DMS79 treated with DMSO at 0.1 percent for 48 hours (cell line): ENCODE measurements around the gene CTNNA3.

ENCODE experiments used
- DNase-seq: peaks from one replicate; lab custom pipeline; 2025; lab: John Stamatoyannopoulos, UW

The CTNNA3 gene

GRCh38 chr10:67011981-67012380 is 684.0 kb downstream of the CTNNA3 start:
- no peak for DNase-seq

GRCh38 chr10:67011480-67011879 is 684.5 kb downstream of the CTNNA3 start:
- DNase-seq: no peak

GRCh38 chr10:67005981-67006380 is 690.0 kb downstream of the CTNNA3 start:
- no peak for DNase-seq

- DNase-seq: no peak
Measured at GRCh38 chr10:67004690-67005089, 691.3 kb downstream of the CTNNA3 start.

DNA sequence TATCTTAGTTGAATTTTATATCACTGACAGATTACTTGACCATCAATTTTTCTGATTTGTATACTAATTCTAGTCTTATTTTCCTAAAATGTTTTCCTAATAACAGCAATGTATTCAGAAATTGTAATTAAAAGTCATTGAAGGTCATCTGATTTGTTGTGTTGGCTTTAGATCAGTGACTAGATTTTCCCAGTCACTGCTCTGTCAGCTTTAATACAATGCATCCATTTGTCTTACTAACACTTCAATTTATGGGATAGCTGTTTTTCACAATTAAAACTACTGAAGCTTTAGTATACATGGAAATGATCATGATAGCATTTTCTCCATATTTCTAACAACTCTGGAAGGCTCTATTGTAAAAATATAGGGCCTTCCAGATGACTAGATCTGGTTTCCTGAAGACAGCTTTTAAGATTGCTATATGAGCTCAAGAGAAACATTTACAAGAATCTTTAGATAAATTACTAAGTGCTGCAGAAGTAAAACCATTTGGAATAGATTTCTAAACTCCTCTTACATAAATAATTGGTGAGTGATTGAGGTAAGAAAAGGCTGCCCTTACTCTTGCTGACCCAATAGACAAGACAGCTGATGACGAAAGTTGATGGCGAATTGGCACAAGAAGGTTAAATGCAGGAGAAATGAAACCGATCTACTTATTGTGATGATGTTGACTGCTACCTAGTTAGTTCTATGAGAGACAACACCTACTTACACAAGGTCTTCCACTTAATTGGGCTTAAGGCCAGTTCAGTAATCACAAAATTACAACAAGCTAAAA is 696.0 kb downstream of the CTNNA3 start:
- DNase-seq: no peak

DNA sequence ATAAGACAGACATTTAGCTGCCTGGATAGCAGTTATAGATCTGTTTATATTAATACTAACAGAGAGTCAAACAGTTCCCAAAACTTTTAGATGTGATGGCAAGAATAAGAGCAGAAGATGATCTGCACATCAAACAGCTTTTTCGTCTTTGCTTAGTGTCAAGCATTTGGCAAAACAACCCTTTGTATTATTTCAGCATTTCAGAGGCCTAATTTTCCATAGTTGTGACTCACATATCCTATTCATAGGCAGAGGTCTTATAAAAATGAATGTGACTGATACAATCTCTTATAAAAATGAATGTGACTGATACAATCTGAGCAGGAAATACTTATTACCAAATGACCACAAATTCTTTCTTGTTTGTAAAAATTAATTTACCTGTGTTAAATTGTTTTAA is 699.0 kb downstream of the CTNNA3 start:
- no peak for DNase-seq

- no peak for DNase-seq
Measured at GRCh38 chr10:66990143-66990830, 705.7 kb downstream of the CTNNA3 start.

DNA sequence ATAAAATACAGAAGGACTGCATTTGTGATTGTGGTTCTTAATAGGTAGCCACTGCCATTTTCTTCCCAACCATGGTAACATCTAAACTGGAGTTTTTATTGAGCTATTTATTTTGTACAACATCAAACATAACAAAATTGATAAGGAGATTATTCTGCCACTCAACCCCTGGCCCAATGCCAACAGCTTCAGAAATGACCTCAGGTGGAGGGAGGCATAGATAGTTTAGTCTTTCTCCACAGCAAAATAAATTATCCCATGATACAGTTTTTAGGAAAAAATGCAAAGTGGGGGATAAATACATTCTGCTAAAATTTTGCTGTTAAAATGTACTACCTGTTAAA is 712.5 kb downstream of the CTNNA3 start:
- DNase-seq: no peak

DNA sequence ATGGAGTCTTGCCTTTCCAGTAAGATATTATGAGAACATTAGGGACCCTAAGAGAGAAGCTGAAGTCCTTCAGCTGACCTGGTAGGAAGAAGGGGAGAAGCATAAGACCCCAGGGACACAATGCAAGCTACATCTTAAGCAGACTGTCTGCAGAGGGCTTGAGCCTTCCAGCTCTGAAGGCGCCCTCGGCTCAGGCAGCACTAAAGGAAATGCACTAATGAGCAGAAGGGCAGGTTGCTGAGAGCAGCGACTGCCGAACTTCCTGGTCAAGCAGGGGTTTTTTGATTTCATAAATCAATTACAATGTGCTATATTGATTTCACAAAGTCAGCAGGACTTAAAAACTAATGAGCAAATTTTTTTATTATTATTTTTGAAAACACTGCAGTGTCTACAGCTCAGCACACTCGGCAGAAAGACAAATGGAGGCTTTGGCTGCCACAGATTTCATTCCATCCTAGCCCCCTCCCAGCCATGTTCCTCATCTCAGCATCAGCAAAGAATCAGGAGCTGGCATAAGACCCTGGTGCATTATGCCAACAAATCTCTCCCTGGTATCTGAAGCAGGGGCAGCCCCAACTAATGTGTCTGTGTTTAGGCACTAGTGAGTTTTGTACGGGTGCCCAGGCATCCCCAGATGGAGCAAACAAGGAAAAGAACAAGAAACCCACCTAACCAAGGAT is 713.1 kb downstream of the CTNNA3 start:
- DNase-seq: no peak

GRCh38 chr10:66982053-66982420 is 714.0 kb downstream of the CTNNA3 start:
- DNase-seq: no peak

DNA sequence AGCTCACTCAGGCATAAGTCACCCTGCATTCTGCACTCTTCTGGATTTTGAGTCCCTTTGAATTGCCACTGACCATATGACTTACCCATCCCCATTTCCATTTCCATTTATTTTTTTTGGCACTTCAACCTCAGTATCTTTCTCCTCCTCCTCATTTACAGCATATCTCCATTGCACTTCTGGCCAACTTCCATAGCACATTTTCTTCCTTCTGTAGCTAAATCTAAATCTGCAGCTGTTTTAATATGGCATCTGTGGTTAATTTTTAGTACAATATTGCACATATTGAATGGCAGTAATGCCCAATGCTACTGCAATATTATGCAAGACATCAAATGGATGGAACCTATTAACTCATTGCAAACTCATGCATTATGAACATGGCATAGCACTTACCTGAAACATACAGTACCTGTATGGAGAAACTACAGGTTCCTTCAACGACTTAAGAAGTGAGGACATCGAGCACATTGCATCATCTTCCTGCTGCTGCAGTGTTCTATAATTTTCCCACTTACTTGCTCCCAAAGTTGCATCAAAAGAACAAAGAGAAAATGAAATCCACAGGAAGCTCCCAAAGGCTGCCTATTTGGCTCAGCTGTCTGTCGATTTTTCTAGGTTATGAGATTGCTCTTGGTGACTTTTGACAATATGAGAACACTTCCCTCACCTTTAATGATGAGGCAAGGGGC is 714.5 kb downstream of the CTNNA3 start:
- no peak for DNase-seq

GRCh38 chr10:66980246-66980815 is 715.7 kb downstream of the CTNNA3 start:
- DNase-seq: no peak

DNA sequence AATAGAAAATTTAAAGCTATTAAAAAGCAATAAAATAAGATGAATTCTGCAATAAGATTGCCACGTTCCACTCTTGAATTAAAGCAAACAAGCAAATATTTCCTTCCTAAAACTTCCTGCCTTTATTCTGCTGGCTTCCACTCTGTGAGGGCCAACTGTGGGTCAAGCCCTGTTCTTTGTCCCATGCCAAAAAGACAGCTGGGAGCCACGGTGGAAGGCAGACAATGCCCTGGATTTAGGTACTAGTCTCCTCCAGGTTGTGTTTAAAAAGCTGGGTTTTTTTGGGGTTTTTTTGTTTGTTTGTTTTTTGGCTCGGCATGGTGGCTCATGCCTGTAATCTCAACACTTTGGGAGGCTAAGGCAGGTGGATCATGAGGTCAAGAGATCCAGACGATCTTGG is 731.0 kb downstream of the CTNNA3 start:
- DNase-seq: no peak

DNA sequence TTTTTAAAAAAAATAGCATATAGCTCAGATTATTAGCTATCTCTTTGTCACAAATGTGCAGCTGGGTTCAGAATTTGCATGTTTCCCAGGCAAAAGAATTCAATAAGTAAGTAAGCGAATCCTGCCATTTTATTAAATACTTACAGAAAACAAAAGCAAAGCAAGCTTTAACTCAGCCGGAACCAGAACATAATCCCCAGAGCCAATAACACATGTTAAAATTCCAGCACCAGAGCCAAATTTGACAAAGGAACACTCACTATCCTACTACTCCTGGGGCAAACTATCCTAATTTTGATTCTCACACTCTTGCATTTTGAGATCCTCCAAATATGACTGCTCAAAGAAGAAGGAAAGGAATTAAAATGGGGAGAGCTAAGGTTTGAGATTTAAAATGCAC is 737.5 kb downstream of the CTNNA3 start:
- no peak for DNase-seq

DNA sequence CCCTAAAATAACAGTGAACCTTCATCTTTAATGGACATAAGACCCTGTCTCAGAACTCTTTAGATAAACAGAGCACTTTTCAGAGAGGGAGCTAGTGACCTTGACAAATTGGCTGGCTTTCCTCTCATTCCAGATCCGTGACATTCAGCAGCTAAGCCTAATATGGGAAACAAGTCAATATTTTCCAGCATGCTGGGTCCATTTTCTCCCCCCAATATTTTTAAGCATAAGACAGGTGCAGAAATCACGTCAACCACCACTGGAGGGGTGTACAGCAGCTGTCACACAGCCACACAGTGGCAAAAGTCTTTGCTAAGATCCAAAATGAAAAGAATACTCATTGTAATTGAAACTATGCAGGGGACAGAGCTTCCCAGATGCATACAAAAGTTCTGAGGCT is 744.1 kb downstream of the CTNNA3 start:
- no peak for DNase-seq

- DNase-seq: no peak
Measured at GRCh38 chr10:66943590-66943989, 752.4 kb downstream of the CTNNA3 start.

- no peak for DNase-seq
Measured at GRCh38 chr10:66942407-66942806, 753.6 kb downstream of the CTNNA3 start.

GRCh38 chr10:66941491-66941890 is 754.5 kb downstream of the CTNNA3 start:
- DNase-seq: no peak

DNA sequence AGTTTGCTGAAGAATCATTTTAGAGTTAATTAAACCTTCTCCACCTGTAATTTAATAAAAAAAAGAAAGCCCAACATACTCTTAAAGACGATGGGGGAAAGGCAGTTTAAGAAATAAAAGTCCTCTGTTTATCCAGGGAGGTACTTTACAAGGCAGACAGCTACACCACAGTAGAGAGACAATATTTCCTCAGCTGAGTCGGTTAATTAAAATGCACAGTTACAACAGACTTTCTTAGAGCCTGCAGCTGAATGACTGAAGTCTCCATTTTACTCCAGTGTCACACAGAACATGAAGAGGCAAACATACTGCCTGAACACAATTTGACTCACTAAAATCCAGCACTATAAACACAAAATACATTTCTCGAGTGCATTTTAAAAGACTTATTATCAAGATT is 755.0 kb downstream of the CTNNA3 start:
- DNase-seq: no peak

- DNase-seq: no peak
Measured at GRCh38 chr10:66934711-66935110, 761.3 kb downstream of the CTNNA3 start.

DNA sequence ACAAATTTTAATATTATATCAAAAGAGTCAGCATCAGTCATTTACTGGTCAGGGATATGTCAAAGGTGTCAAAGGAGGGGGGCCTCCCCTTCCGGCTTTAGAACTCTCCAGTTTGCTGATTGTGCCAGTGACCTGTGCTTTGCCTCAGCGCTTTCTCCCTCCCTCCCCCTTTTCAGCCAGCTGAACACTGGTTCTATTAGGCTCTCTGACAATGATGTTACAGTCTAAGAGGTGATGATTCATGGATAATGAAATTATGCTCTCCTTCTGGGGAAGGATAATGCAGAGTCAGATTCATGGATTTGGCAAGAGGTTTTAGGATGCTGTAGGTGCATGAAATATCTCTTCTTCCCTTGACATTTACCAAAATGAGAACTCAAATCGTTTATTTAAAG is 764.0 kb downstream of the CTNNA3 start:
- DNase-seq: no peak

DNA sequence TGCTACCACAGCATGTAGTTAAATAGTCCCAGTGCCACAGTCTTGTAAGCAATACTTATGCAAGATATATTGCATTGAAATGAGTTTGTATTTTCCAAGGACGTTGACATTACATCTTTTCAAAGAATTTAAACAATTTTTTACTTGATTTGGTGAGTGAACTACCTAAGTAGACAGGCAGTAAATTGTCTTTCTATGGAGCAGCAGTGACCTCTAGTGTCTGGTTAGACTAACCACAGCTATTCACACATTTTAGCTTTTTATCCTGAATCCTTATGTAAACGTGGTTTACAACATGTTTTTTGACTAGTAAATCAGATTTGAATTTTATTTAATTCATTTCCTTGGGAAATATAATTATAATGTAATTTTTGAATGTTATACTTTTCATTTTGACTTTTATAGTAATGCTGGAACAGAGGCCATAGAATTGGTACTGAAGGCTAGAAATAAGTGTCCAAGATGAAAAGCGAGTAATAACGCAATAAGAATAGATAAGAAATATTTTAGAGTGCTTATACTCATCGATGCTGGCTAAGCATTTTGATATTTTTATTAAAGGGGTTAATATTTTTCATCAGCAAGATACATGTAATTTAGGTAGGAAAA is 764.6 kb downstream of the CTNNA3 start:
- DNase-seq: no peak
